HG03575 (cell line): ENCODE measurements around the gene BRAP.
"Not testable (repeated sequence)": the region's sequence is repeated elsewhere in the genome, so short reads cannot be mapped to it uniquely, and the experiment has no call there.

Experiments
- ATAC-seq: cut with Tn5 transposase; IDR thresholded peaks from one replicate; pipeline ENCODE4 v1.9.1; 2021; ENCODE audit not compliant: unreplicated experiment, insufficient number of reproducible peaks, low FRiP score; ENCODE audit errors: extremely low read depth

The BRAP gene

DNA sequence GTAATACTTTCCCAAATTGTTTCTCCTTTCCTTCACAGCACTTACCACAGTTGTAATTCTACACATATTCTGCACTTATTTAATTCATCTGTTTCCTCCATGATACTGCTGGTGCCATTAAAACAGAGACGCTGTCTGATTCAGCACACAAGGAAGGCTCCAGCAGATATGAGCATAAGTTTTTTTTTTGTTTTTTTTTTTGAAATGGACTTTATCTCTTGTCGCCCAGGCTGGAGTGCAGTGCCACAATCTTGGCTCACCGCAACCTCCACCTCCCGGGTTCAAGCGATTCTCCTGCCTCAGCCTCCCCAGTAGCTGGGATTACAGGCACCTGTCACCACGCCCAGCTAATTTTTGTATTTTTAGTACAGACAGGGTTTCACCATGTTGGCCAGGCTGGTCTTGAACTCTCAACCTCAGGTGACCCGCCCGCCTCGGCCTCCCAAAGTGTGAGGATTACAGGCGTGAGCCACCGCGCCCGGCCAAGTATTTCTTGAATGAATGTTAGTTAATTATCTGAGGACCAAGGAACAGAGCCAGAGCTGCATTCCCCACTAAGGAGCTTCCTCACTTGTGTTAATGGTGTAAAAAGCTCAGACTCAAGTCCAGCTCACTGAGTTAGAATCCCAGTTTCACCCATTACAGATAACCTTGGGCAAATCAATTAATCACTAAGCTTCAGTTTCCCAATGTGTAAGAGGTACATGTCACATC, 1.1 kb downstream of the BRAP start:
- ATAC-seq, result not testable (repeated sequence)

- no peak for ATAC-seq
Observed at GRCh38 chr12:111677186-111677585, 8.6 kb downstream of the BRAP start.

GRCh38 chr12:111673503-111673902, 12.3 kb downstream of the BRAP start:
- ATAC-seq, result no peak

GRCh38 chr12:111672822-111673381, 12.9 kb downstream of the BRAP start:
- ATAC-seq, result no peak

- no peak for ATAC-seq
Observed at GRCh38 chr12:111664961-111665865, 20.5 kb downstream of the BRAP start.

DNA sequence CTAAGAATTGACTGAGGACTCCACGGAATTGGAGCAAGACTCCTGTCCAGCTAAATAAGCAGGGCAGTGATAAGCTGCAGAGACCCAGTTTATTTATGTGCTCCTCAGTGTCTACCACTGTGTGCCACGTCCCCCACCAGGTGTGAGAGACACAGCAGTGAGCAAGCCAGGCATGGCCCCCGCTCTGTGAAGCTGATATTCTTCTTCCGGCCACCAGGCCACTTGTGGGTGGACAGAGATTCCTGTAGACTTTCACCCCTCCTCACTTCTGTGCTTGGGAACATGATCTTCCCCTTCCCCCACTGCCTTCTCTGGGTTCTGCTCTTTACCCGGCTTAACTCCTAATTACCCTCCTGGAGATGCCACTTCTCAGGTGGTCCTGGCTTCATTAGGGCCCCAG, 21.3 kb downstream of the BRAP start:
- no peak for ATAC-seq

GRCh38 chr12:111656016-111656415, 29.7 kb downstream of the BRAP start:
- ATAC-seq, result no peak

- ATAC-seq, result no peak
Observed at GRCh38 chr12:111655356-111655755, 30.4 kb downstream of the BRAP start.

DNA sequence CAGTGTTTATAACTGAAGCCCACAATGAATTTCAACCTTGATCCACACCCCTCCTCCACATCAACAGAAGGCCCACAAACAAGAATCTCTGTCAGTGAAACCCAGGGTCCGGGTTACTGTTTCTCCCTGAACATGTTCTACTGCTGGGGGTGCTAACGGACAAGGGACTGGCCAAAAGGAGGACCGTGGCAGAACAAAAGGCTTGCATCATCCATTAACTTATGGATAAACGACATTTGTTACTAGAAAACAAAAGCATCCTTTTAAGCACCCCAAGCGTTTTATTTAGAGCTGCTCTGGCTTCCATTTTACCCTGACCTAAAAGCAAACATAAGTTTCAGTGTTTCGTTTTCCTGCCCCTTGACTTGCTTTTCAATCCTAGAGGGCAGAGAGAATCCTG, 32.2 kb downstream of the BRAP start:
- ATAC-seq, result no peak

- ATAC-seq, result not testable (repeated sequence)
Observed at GRCh38 chr12:111652530-111652929, 33.2 kb downstream of the BRAP start.

- no peak for ATAC-seq
Observed at GRCh38 chr12:111650912-111651311, 34.8 kb downstream of the BRAP start.

DNA sequence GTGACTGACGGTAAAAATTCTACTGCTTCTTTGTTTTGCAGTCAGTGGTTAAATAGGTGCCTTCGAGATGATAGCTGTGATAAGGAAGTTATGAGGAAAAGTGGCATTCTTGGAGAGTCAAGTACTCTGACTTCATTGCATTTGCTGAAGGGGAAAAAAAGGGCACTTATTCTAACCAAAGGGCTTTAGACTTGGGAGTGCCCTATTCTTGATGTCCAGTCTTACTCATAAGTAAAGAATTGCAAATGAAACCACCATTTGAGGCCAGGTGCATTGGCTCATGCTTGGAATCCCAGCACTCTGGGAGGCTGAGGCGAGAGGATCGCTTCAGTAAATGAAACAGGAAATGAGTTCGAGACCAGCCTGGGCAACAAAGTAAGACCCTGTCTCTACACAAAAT, 40.3 kb downstream of the BRAP start:
- ATAC-seq, result no peak

DNA sequence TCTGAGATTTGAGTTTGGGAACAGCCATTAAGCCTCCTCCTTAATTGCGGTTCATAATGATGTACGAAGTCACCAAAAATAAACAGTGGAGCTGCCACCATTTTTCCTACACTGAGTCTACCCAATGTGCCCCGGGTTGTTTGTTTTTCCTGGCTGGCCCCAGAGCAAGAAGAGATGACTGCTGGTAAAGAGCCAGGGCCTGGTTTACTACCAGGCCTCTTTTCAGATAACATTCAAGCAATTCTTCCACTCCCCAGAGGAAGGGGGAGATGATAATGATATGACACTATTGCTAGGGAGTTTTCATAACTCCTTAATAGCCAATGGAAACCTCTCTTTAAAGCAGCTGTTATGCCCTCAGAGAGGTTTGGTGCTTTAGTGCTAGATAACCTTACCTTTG, 42.3 kb downstream of the BRAP start:
- ATAC-seq, result no peak

DNA sequence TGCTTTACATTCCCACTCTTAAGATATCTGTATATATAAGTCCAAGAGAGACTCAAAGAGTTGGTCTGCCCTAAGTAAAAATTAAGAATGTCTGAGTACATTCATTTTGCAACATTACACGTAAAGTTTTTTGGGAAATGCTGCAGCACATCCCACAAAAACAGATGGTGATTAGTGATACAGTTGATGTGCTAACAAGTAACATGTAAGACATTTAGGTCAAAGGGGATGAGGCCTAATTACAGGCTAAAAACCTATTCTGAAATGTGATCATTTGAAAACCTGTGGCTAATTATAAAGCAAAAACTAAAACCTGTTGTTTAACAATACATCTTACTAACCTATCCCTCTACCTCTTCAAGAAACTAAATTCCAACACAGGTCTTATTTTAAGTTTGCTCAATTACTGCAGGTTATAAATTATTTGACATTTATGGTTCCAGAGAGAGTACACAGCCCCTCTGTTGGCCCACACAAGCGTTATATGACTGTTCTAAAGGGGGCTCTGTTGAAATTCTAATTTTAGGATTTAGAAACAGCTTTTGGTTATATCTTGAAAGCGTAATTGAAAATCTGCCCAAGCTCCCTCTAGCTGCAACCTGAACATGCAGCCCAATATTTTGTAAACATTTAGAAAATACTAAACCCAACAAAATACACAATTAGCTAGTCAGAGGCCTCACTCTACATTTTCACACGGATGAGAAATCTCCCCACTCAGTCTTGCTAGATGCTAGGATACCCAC, 42.9 kb downstream of the BRAP start:
- ATAC-seq, result no peak

DNA sequence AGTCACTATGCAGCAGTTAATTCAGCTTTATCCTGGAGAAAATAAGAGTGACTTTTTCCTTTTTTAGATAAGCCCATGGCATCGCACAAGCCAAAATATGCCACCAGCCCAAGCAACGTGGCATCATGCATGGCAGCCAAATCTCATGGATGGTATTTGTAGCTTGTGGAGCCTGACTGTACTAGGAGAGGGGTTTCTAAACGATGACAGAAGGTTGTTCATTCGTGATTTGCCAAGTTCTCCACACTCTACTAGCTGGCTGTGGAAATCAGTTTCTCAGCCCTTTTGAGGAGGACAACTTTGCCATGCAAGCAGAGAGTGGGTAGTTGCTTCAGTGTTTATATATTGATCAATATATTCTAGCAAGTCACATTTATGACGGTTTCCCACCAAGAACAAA, 45.2 kb downstream of the BRAP start:
- ATAC-seq, result no peak

GRCh38 chr12:111638556-111638955, 47.2 kb downstream of the BRAP start:
- ATAC-seq, result no peak

DNA sequence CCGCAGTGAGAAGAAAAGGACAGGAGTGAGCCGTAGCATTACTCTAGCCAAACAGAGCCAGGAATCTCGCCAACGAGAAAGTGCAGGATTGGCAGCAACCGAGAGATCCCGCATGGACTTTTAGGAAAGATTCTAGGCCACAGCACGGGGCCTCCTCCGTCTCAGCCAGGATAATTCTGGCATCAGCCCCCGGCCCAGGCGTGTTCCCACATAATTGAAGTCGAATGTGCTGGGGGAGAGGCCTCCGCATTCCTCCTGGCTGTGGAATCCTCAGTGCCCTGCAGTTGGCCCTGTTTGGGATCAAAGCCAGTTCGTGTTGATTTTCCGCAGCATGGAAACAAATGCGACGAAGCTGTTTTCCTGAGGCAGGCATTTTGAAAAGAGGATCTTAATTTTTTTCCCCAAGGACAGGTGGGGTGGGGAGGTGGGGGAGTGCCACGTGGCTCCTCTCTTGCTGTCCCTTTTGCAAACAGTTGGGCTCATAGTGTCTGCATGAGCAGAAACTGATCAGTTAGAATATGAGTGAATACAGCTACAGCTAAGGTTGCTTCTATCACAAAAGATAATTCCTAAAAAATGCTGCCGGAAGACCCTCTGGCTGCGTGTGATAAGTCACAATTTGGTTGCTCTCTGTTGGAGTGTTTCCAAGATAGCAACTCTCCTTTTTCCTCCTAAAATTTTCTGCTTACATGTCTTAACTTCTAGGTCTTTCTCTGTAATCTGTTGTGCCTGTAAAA, 49.4 kb downstream of the BRAP start:
- ATAC-seq, result no peak

GRCh38 chr12:111635524-111635923, 50.2 kb downstream of the BRAP start:
- ATAC-seq, result no peak
